ENCODE results near the gene TMEM35A.
A peak's percentile ranks its signal among the peaks of the same experiment; 100 is the strongest.
"Not testable (repeated sequence)": the region's sequence is repeated elsewhere in the genome, so short reads cannot be mapped to it uniquely, and the experiment has no call there.

TMEM35A gene, protein sequence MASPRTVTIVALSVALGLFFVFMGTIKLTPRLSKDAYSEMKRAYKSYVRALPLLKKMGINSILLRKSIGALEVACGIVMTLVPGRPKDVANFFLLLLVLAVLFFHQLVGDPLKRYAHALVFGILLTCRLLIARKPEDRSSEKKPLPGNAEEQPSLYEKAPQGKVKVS

DNA sequence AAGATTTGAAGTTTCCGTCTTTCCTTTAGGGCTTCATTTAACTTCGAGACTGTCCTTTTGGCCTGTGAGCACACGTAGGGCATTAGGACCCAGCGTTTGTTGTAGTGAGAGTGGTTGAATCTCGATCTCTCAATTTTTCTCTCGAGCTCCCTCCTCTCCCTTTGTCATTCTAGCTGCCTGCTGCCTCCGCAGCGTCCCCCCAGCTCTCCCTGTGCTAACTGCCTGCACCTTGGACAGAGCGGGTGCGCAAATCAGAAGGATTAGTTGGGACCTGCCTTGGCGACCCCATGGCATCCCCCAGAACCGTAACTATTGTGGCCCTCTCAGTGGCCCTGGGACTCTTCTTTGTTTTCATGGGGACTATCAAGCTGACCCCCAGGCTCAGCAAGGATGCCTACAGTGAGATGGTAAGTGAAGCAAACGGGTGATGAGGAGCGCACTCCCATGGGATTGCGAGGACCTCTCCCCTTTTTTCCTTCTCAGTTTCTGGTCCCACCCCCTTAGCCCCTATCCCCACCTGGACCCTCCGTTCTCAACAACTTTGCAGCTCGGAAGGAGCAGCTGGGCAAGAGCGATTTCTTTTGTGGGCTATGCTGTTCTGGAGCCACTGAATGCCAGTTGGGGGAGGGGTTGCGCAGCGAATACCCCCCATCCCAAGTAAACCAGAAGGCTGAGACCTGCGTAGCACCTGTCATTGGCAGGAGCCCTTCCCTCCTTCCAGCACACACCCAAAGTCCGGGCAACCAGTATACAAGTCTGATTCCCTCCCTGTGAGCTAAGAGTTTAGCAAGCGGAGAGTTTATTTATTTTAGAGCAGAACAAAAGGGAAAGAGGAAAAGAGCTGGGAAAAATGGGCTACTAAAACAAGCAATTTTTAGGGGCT, at the start of gene TMEM35A:
Gene TMEM35A (plus strand): TSS at position 164 of the 883 bp plus-strand sequence. CDS start 124 bp downstream, at position 288.
- DNase-seq = no peak

DNA sequence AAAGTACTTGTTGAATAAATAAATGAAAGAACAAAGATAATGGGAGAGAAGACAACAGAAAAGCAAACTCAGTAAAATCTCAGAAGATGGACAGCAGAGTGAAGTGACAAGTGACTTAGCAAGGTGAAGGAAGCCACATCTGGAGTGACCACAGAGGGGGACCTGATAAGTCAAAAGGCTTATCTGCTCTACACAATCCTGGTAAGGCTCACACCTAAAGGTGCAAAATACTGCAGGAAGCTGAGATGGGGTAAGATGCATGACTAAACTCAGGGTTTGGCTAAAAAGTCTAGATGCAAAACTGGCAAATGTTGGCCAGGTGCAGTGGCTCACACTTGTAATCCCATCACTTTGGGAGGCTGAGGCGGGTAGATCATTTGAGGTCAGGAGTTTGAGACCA, 49.0 kb upstream of the TMEM35A start:
- no peak for DNase-seq

DNA sequence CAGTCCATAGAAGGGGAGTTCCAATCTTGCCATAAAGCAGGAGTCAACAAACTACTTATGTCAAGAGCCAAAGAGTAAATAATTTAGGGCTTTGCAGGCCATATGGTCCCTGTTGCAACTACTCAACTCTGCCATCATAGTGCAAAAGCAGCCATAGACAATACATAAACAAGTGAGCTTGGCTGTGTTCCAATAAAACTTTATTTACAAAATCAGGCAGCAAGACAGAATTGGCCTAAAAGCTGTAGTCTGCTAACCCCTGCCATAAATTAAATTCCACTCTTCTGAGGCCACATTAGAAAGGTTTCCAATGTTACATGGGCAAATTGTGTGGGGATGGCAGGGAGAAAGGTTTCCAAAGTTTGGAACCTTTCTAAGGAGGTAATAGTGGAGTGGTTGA, 41.4 kb upstream of the TMEM35A start:
- no peak for DNase-seq

DNA sequence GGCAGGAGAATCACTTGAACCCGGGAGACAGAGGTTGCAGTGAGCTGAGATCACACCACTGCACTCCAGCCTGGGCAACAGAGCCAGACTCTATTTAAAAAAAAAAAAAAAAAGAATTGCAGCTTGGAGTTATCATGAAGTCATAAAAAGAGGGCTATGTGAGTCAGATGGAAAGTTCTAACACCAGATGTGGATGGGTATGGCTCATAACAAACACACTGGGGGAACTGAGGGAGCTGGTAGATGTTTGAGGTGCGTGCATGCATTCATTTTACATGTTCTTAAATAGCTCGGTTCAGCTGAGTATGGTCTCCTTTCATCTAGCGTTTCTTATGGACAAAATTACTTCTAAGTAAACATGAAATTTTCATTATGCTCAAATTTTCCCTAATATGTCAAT, 38.5 kb upstream of the TMEM35A start:
- no peak for DNase-seq

DNA sequence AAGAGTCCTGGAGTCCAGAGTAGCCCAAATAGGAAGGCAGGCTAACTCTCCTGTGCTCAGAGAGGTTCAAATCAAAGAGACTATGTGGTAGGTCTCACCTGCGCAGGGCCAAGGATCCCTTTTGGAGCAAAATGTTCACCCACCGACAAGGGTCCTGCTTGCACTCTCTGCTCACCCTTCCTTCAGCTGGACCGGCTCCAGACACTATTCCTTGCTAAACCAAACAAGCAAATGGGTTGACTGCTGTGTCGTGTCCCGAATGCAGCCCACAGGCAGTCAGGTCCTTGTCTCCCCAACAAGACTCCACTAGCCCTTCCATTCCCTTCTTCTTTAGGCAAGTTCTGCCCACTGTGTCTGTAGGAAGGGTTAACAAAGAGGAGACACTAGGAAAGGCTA, 27.5 kb upstream of the TMEM35A start:
- no peak for DNase-seq

DNA sequence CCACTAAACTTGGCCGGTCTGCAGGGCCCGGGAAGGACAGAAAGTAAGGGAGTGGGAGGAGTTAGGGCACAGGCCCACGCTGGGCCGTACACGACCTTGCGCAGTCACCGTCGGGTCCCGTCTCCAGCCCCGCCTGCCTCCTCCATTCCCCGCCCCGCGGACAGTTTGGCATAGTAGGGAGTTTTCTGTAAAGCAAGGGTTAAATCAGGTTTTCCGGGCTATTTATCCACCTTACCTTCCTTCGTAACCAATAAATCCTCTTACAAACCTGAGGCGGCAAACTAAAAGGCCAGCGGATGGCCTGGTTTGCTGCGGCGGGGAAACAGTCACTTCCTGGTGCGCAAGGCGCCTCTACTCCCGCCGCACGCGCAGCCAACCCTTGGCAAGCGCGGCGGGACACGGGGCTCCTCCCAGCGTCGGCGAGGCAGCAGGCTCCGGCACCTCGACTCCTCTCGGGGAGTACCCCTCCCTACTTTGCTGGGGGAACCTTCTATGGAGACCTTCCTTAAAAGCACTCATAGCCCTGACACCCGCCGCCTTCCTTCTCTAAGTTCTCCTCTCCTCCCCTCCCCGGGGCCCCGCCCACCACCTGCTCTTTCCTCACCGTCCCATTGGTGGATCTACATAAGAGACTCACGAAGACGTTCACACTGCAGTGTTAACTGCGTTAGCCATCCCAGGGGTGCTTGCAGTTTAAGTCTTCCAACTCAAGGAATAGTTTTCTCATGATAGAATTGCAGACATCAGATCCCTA, 27.0 kb upstream of the TMEM35A start, which contains the start of gene TRMT2B:
Gene TRMT2B (minus strand): TSS at position 563 of the 754 bp plus-strand sequence. CDS start 9,822 bp downstream, outside the sequence.
- DNase-seq = peak; percentile 81

DNA sequence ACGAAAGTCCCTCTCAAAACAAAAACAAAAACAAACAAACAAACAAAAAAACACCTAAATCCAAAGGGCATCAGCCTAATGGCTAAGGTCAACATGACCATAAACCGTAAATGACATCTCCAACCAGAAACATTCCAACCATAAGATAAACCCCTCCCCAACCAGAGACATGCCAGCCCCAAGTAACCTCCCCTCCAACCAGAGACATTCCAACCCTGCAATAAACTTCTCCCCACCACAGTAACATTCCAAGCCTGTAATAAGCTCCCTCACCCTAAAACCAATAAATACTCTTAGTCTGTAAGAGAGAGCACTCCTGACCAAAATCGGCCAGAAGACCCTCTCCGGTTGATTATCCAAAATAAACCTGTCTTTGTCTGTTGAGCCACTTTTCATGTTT, 22.1 kb upstream of the TMEM35A start:
- DNase-seq = not testable (repeated sequence)

DNA sequence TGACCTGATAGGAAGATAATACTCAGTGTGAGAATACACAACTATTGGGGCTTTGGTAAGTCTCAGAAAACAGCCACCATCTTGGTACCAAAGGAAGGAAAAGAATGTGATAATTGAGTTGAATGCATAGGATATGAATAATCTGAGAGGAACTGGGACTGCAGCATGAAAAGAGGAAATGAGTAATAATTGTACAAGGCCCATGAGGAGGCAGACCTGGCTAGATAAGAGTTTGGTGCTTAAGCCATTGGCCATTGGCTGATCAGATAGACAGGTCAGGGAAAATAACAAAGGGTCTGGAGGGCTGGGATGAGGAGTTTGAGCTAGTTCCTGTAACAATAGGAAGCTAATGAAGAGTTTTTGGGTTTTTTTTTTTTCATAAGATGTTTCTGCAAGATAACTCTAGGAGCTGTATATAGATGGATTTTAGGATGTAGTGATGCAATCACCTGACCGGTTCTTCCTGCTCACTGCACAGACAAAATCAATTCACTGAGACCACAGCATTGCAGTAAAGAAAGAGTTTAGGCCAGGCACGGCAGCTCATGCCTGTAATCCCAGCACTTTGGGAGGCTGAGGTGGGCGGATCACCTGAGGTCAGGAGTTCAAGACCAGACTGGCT, 21.5 kb upstream of the TMEM35A start:
- no peak for DNase-seq

DNA sequence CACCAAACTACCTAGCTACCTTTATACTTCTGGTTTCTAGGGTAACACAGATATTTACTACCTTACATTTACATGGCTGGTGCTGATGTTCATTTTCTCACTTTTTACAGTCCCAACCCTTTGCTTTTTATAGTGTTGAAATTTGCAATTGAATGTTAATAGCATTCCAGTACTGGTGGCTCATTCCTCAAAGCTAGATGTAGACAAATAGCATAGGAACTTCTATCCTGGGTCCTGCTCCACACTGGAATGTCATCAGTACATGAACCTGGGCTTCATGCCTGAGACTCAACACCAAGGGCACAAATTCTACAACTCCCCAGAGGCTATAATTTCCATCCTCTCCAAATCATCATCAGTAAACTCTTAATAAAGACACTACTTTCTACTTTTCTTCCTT, 16.5 kb upstream of the TMEM35A start:
- no peak for DNase-seq

DNA sequence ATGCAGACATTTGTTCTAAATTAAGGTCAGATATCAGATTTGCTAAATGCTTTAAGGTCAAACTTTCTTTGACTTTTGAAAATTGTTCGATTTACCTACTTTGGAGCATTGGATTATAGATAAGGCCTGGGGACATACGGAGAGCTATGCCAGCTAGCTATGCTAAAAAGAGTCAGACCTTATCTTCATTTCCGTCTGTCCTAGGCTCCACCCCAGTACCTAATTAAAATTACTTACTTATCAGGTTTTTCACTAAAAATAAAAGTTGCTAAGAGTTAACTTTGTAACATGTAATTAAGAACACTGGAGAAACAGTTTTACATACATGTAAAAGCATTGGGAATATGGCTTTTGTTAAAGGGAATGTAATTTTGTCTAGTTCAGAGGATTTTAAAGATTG, 7.1 kb upstream of the TMEM35A start:
- DNase-seq = no peak

DNA sequence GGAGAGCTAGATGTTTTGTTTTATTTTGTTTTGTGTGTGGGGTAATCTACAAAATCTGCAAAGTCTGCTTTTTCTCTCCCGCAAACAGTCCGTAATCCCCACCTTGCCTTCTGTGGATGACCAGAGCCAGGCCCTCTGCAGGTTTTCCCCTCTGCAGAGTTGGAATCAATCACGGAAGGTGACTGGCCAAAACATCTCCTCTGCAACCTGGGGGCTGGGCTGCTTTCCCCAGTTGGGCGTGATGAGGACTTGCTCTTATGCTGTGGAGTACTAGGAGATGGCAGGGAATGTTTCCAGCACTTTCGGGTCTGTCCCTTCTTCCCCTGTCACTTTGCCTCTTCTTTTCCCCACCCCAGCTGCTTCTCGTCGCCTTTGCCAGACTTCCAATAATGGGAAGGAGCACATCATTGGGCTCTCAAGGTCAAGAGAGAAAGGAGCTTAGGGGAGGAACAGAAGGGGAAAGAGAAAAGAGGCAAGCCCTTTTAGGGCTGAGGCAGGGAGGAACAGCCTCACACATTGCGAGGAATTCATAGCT, 1.1 kb downstream of the TMEM35A start:
- no peak for DNase-seq

DNA sequence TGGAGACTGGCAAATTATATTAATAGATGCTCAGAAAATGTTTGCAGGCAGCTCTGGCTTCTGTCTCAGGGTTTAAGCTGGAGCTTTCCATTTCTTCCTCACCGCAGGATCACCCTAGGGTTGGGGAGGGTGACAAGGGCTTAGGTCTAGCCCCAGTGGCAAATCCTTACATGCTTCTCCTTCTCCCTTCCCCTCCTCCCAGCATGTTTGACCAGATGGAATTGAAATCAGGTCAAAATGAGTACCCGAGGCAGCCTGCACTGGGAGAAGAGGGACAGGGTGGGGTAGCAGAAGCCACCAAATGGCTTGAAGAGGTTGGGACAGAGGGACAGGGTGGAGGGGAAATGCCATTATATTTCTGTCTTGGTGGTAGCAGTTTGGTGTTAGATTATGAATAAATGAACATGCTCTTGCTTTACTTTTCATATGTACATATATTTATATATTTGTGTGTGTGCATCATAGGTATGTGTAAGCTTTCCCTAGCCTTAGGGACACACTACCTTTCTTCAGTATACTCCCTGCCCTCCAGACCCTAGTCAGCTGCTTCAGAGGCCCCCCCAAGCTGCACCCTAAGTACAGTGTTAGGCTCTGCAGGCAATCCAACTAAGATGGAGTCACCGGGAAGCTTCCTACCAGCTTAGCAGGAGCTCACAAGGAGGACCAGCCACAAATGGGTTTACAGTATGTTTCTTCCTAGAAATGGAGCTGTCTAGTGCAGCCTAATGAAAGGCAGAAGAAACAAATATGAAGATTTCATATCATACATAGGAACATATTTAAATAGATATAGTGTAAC, 1.8 kb downstream of the TMEM35A start:
- no peak for DNase-seq

DNA sequence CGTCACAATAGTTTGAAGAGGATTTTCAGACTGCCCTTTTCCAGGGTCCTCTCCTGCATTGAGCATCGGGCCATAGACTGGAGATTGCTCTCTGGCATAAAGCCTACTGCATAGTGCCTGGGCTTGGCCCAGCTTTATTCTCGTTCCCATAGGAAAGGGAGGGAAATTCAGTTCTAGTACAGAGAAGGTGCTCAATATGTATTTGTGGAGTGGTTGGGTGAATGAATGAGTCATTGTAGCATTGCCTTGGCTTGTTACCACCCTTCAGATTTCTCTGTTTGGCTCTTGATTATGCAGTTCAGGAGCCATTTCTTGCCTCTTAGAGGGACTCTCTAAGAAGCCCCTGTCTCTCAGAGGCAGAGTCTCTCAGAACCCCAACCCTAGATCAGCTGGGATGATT, 2.6 kb downstream of the TMEM35A start:
- DNase-seq = no peak

DNA sequence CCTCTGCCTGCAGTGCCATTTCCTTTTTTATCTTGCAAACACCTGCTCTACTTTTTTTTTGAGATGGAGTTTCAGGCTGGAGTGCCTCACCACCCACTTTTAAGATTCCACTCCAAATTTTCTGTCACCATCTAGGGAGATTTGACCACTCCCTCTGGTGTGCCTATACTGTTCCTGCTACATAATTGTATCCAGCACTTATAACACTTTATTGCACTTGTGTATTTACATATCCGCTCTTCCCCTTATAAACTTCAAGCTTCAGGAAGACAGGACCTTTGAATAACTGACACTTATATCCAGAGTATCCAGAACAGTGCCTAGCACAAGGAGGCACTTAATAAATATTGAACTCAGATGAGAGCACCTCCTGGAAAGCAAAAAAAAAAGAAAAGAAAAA, 13.1 kb downstream of the TMEM35A start:
- DNase-seq = no peak

DNA sequence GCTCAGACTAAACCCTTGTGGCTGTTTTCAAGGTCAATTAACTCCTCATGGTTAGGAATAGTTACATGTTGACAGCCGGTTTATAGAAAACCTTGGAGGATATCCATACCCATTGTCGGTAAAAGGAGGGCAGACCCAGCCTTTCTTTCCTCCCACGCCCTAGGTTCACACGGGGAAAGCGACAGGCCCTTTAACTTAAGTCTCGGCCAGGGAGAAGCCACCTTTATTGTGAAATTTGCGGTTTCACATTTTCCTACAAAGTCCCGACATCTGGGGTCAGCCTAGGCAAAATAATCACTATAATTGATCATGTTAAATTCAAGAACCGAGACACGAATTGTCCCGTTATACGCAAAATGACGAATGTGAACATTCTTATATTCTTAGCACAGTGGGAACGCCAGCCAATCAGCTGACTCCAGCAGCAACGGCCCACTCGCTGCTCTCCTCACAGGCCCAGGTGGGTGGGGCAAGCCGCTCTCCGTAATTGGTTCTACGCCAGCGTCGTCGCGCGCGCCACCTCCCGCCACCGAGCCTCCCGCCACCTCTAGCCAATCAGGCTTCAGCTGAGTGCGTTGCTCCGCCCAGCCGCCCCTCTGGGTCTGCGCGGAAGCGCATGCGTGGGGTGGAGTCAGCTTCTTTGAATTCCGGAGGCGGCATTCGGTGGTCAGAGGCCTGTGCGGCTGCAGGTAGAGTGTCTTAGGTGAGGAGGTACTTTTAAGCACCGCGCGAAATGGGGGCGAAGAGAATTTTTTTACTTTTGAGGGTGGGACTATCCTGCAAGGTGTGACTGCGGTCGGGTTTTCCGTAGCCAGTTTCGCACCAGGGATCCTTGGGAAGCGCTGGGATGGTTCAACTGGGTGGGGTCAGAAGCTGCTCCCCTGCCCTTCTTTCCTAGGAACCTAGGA, 19.1 kb downstream of the TMEM35A start, which contains the start of gene CENPI:
Gene CENPI (plus strand): TSS at position 659 of the 908 bp plus-strand sequence. CDS start 2,867 bp downstream, outside the sequence.
- DNase-seq = peak; percentile 89

DNA sequence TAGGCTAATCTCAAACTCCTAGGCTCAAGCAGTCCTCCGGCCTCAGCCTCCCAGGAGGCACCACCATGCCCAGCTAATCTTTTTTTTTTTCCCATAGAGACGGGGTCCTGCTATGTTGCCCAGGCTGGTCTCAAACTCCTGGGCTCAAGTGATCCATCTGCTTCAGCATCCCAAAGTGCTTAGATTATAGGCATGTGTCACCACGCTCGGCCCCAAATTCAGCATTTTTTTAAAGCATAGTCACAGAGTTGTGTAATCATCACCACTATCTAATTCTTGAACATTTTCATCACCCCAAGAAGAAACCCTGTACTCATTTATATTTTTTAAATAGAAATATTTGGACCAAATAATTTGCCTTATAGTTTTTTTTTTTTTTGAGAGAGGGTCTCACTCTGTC, 29.6 kb downstream of the TMEM35A start:
- no peak for DNase-seq

DNA sequence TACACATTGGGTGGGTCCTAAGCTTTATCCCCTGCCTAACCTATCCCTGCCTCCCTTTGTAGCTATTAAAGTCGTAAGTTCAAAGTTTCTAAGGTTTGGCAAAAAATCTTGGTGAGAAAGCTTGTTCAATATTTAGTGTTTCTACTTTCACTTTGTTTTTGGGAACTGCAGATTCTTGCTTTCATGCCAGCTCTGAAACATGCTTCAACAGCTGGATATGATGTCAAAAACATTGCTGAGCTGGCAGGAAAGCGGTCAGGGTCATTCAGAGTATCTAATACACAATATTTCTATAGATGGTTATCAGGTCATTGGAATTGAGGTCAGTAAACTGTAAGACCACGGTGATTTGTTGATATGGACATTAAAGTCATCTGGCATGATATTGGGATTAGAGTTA, 39.0 kb downstream of the TMEM35A start:
- DNase-seq = no peak

DNA sequence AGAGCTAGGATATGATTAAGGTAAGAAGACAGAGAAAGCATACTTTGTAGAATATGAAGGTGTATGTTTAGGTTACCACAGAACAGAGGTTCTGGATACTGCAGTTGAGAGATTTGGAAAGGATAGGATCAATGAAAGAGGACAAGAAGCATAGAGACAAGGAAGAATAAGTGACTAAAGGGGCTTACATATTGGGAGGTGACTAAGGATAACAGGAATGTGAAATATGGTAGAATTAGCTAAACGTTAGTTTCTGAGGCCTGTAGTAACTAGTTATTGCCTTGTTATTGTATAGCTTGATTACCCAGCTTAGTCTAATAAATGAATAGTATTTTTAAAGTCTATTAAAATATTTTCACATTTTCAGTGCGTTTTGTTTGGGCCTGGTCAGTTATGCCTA, 57.6 kb downstream of the TMEM35A start:
- no peak for DNase-seq
